Epithelial cell of esophagus (primary cell): ENCODE results near the gene TM9SF4.
"Not testable (repeated sequence)": the region's sequence is repeated elsewhere in the genome, so short reads cannot be mapped to it uniquely, and the experiment has no call there.

Source experiments
- DNase-seq: peaks from one replicate; pipeline ENCODE4 v3.0.0; 2010; ENCODE audit warnings: low read depth
- H3K4me3 ChIP-seq: 2 replicates; pipeline ENCODE4 v1.5.1; 2011; ENCODE audit warnings: mild to moderate bottlenecking, low read length, control low read depth
- CTCF ChIP-seq: IDR thresholded peaks from 2 replicates; pipeline ENCODE4 v1.5.1; 2011; ENCODE audit warnings: low read depth, mild to moderate bottlenecking, low read length, control low read depth, inconsistent platforms; ENCODE audit not compliant: insufficient read depth; ENCODE audit errors: missing control alignments

TM9SF4 gene

GRCh38 chr20:32164984-32165735, 55.6 kb downstream of the TM9SF4 start:
- no peak for DNase-seq
- TF ChIP-seq CTCF, result no peak
- H3K4me3 ChIP-seq, result no peak overlapping the region

- no peak overlapping the region for H3K4me3 ChIP-seq
- no peak for DNase-seq
- no peak for TF ChIP-seq CTCF
These were observed 56.5 kb downstream of the TM9SF4 start for GRCh38 chr20:32165836-32166545.

GRCh38 chr20:32167552-32167951, 58.0 kb downstream of the TM9SF4 start:
- DNase-seq, result no peak
- no peak overlapping the region for H3K4me3 ChIP-seq
- no peak for TF ChIP-seq CTCF

GRCh38 chr20:32168184-32168910, 58.8 kb downstream of the TM9SF4 start:
- TF ChIP-seq CTCF, result no peak
- H3K4me3 ChIP-seq, result no peak overlapping the region
- DNase-seq, result no peak

- DNase-seq, H3K4me3 ChIP-seq: not testable (repeated sequence)
These were observed 68.2 kb downstream of the TM9SF4 start for GRCh38 chr20:32177696-32178095.

- no peak for DNase-seq
- no peak overlapping the region for H3K4me3 ChIP-seq
- no peak for TF ChIP-seq CTCF
These were observed 70.0 kb downstream of the TM9SF4 start for GRCh38 chr20:32179515-32179914.

- TF ChIP-seq CTCF, result no peak
- DNase-seq, result no peak
- no peak overlapping the region for H3K4me3 ChIP-seq
These were observed 70.4 kb downstream of the TM9SF4 start for GRCh38 chr20:32179934-32180333.
